ENCODE results near the gene PPP2R5C.

PPP2R5C gene

GRCh38 chr14:101851183-101851582, 89.7 kb downstream of the PPP2R5C start:
- no peak overlapping the region for H3K4me3 ChIP-seq (ENCODE audit: low read length)
- TF ChIP-seq ZNF274 (IDR thresholded peaks at IDR 0.05; ENCODE audit: low read depth, low read length) = no peak

GRCh38 chr14:101851736-101852405, 90.4 kb downstream of the PPP2R5C start:
- TF ChIP-seq ZNF274 (IDR thresholded peaks at IDR 0.05; ENCODE audit: low read depth, low read length) = no peak
- no peak overlapping the region for H3K4me3 ChIP-seq (ENCODE audit: low read length)

GRCh38 chr14:101852785-101853184, 91.3 kb downstream of the PPP2R5C start:
- no peak for TF ChIP-seq ZNF274 (IDR thresholded peaks at IDR 0.05; ENCODE audit: low read depth, low read length)
- no peak overlapping the region for H3K4me3 ChIP-seq (ENCODE audit: low read length)

- TF ChIP-seq ZNF274 (IDR thresholded peaks at IDR 0.05; ENCODE audit: low read depth, low read length) = no peak
- no peak overlapping the region for H3K4me3 ChIP-seq (ENCODE audit: low read length)
Observed at GRCh38 chr14:101853455-101854018, 92.0 kb downstream of the PPP2R5C start.

- no peak for TF ChIP-seq ZNF274 (IDR thresholded peaks at IDR 0.05; ENCODE audit: low read depth, low read length)
- H3K4me3 ChIP-seq (ENCODE audit: low read length) = no peak overlapping the region
Observed at GRCh38 chr14:101854366-101854765, 92.9 kb downstream of the PPP2R5C start.

- no peak overlapping the region for H3K4me3 ChIP-seq (ENCODE audit: low read length)
- TF ChIP-seq ZNF274 (IDR thresholded peaks at IDR 0.05; ENCODE audit: low read depth, low read length) = no peak
Observed at GRCh38 chr14:101855958-101856357, 94.4 kb downstream of the PPP2R5C start.

- TF ChIP-seq ZNF274 (IDR thresholded peaks at IDR 0.05; ENCODE audit: low read depth, low read length) = no peak
- H3K4me3 ChIP-seq (ENCODE audit: low read length) = no peak overlapping the region
Observed at GRCh38 chr14:101856536-101856935, 95.0 kb downstream of the PPP2R5C start.

GRCh38 chr14:101857226-101857625, 95.7 kb downstream of the PPP2R5C start:
- no peak overlapping the region for H3K4me3 ChIP-seq (ENCODE audit: low read length)
- no peak for TF ChIP-seq ZNF274 (IDR thresholded peaks at IDR 0.05; ENCODE audit: low read depth, low read length)

GRCh38 chr14:101858791-101859537, 97.5 kb downstream of the PPP2R5C start:
- TF ChIP-seq ZNF274 (IDR thresholded peaks at IDR 0.05; ENCODE audit: low read depth, low read length) = no peak
- no peak overlapping the region; the same call in 1 of the 2 replicates for H3K4me3 ChIP-seq (ENCODE audit: low read length)

GRCh38 chr14:101859538-101859902, 98.0 kb downstream of the PPP2R5C start:
- H3K4me3 ChIP-seq (ENCODE audit: low read length) = no peak overlapping the region; the same call in 1 of the 2 replicates
- TF ChIP-seq ZNF274 (IDR thresholded peaks at IDR 0.05; ENCODE audit: low read depth, low read length) = no peak

GRCh38 chr14:101859958-101860357, 98.4 kb downstream of the PPP2R5C start:
- no peak for TF ChIP-seq ZNF274 (IDR thresholded peaks at IDR 0.05; ENCODE audit: low read depth, low read length)
- no peak overlapping the region for H3K4me3 ChIP-seq (ENCODE audit: low read length)

GRCh38 chr14:101861464-101861863, 100.0 kb downstream of the PPP2R5C start:
- no peak overlapping the region for H3K4me3 ChIP-seq (ENCODE audit: low read length)

GRCh38 chr14:101862177-101862576, 100.7 kb downstream of the PPP2R5C start:
- H3K4me3 ChIP-seq (ENCODE audit: low read length) = no peak overlapping the region
- TF ChIP-seq ZNF274 (IDR thresholded peaks at IDR 0.05; ENCODE audit: low read depth, low read length) = no peak

More at GRCh38 chr14:101861464-101861863, 100.0 kb downstream of the PPP2R5C start:
- TF ChIP-seq ZNF274 (IDR thresholded peaks at IDR 0.05; ENCODE audit: low read depth, low read length) = no peak

GRCh38 chr14:101862711-101863110, 101.2 kb downstream of the PPP2R5C start:
- H3K4me3 ChIP-seq (ENCODE audit: low read length) = no peak overlapping the region
- TF ChIP-seq ZNF274 (IDR thresholded peaks at IDR 0.05; ENCODE audit: low read depth, low read length) = no peak

- H3K4me3 ChIP-seq (ENCODE audit: low read length) = no peak overlapping the region
- TF ChIP-seq ZNF274 (IDR thresholded peaks at IDR 0.05; ENCODE audit: low read depth, low read length) = no peak
Observed at GRCh38 chr14:101865288-101865687, 103.8 kb downstream of the PPP2R5C start.
